ENCODE data around the gene ASCL2.

The ASCL2 gene

GRCh38 chr11:2223153-2223794 lies 47.1 kb downstream of the ASCL2 start:
- DNase-seq: no peak

- DNase-seq: no peak
Observed at GRCh38 chr11:2222451-2222850, 47.9 kb downstream of the ASCL2 start.

GRCh38 chr11:2221591-2221990 lies 48.8 kb downstream of the ASCL2 start:
- no peak for DNase-seq

GRCh38 chr11:2221024-2221423 lies 49.4 kb downstream of the ASCL2 start:
- DNase-seq: no peak

- DNase-seq: no peak
Observed at GRCh38 chr11:2220173-2220771, 50.1 kb downstream of the ASCL2 start.

- DNase-seq: no peak
Observed at GRCh38 chr11:2219318-2220017, 50.9 kb downstream of the ASCL2 start.

All from NCI-H526 treated with DMSO at 0.1 percent for 48 hours (cell line).